ENCODE results near the gene LARGE1. TPM values are rescaled to one million over a fixed set of nuclear protein-coding genes. Genes with fewer than 3 reads are reported as not detected.

LARGE1 gene
- total and polyA plus RNA-seq, 9 of the 15 experiments (the other 6 are each of a cell fraction or from before 2014, with no cell fraction given) = 0.01 to 0.66 (median 0.14) TPM; not detected in 2

GRCh38 chr22:33557836-33558235, 362.4 kb downstream of the LARGE1 start:
- Histone ChIP-seq H3K9ac (ENCODE audit: insufficient read depth in 1 of 2, low read depth in 2 of 2, low read length in 2 of 2) (no peak overlapping the region), H3K79me2 (ENCODE audit: control insufficient read depth, insufficient read depth, low read length) (no peaks in the 10 kb centered on the region), H4K20me1 (replicated peaks; ENCODE audit: control insufficient read depth, insufficient read depth, low read length) (no peaks in the 10 kb centered on the region), H3K4me1 (replicated peaks in 1 of 2; ENCODE audit: control insufficient read depth in 2 of 2, insufficient read depth in 2 of 2, low read length in 2 of 2) (no peaks in the 10 kb centered on the region), H3K9me3 (replicated peaks; ENCODE audit: control insufficient read depth, insufficient read depth, low read depth, low read length) (no peaks in the 10 kb centered on the region), H3K4me2 (ENCODE audit: insufficient read depth, low read length) (no peak overlapping the region), H2AFZ (ENCODE audit: low read depth, low read length) (no peak overlapping the region), H3K27ac (ENCODE audit: extremely low read depth, low read depth, low read length) (no peak overlapping the region), H3K9me1 (ENCODE audit: control insufficient read depth, insufficient read depth, low read length) (no peaks in the 10 kb centered on the region), H3K27me3 (ENCODE audit: control insufficient read depth in 2 of 2, insufficient read depth in 2 of 2, low read length in 2 of 2) (no peaks in the 10 kb centered on the region), H3K36me3 (ENCODE audit: control insufficient read depth, insufficient read depth, low read length) (no peaks in the 10 kb centered on the region), H3K4me3 (no peak overlapping the region)
- intact Hi-C loops (cut with micrococcal nuclease) = no loop called here
- 0% methylated on average over 7 of the region's 7 CpGs for WGBS (ENCODE audit: insufficient coverage, low coverage, missing lambda C conversion rate)
- FAIRE-seq = no peak
- no peak for ATAC-seq
- in situ Hi-C loops (cut with MboI) = no loop called here
- ChIA-PET CTCF (ENCODE audit: low intra/inter-chr PET ratio) (no interaction called here), POLR2A (no interaction called here)
- BruUV-seq (replicated peaks) = no TSS peak
- no peak for DNase-seq (ENCODE audit: extremely low read depth in 1 of 4, low spot score in 3 of 4)
- TF ChIP-seq C11orf30 (IDR thresholded peaks at IDR 0.05; ENCODE audit: low read depth) (no peak), SPI1 (IDR thresholded peaks at IDR 0.05; ENCODE audit: borderline replicate concordance, low read depth, low read length) (no peak), FOXP1 (CRISPR knock-in tag; IDR thresholded peaks at IDR 0.05) (no peak), GABPB1 (CRISPR knock-in tag; IDR thresholded peaks at IDR 0.05) (no peak), ZBTB9 (CRISPR knock-in tag; IDR thresholded peaks at IDR 0.05) (no peak), KDM4B (IDR thresholded peaks at IDR 0.05; ENCODE audit: borderline replicate concordance in 2 of 2, low read depth in 1 of 2) (no peak), BCL6 (CRISPR knock-in tag; IDR thresholded peaks at IDR 0.05) (no peak), RNF219 (CRISPR knock-in tag; IDR thresholded peaks at IDR 0.05) (no peak), POLR3A (IDR thresholded peaks at IDR 0.05; ENCODE audit: borderline replicate concordance, extremely low read depth, insufficient read depth, insufficient read length) (no peak), RAD21 (CRISPR knock-in tag; conservative IDR thresholded peaks at IDR 0.05 in 1 of 2, IDR thresholded peaks at IDR 0.05 in 1 of 2) (no peak), TBP (optimal IDR thresholded peaks at IDR 0.05; ENCODE audit: low read depth, low read length) (no peak), ZNF717 (CRISPR knock-in tag; IDR thresholded peaks at IDR 0.05) (no peak), YBX1 (IDR thresholded peaks at IDR 0.05) (no peak), DACH1 (IDR thresholded peaks at IDR 0.05; ENCODE audit: partially characterized antibody) (no peak), HMGXB4 (CRISPR knock-in tag; IDR thresholded peaks at IDR 0.05) (no peak)
- TF ChIP-seq, protein P1, sequence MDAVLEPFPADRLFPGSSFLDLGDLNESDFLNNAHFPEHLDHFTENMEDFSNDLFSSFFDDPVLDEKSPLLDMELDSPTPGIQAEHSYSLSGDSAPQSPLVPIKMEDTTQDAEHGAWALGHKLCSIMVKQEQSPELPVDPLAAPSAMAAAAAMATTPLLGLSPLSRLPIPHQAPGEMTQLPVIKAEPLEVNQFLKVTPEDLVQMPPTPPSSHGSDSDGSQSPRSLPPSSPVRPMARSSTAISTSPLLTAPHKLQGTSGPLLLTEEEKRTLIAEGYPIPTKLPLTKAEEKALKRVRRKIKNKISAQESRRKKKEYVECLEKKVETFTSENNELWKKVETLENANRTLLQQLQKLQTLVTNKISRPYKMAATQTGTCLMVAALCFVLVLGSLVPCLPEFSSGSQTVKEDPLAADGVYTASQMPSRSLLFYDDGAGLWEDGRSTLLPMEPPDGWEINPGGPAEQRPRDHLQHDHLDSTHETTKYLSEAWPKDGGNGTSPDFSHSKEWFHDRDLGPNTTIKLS (IDR thresholded peaks at IDR 0.05; ENCODE audit: borderline replicate concordance, low read depth) = no peak

Measured in K562 (cell line).